ENCODE data around the gene NCOA3.

NCOA3 gene

DNA sequence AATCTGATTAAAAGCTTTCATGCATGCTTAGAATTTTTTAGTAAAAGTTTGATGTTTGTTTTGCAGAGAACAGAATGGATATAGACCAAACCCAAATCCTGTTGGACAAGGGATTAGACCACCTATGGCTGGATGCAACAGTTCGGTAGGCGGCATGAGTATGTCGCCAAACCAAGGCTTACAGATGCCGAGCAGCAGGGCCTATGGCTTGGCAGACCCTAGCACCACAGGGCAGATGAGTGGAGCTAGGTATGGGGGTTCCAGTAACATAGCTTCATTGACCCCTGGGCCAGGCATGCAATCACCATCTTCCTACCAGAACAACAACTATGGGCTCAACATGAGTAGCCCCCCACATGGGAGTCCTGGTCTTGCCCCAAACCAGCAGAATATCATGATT is 133.6 kb downstream of the NCOA3 start:
- no peak overlapping the region for H3K14ac ChIP-seq (ENCODE audit: low read length in 2 of 2)

DNA sequence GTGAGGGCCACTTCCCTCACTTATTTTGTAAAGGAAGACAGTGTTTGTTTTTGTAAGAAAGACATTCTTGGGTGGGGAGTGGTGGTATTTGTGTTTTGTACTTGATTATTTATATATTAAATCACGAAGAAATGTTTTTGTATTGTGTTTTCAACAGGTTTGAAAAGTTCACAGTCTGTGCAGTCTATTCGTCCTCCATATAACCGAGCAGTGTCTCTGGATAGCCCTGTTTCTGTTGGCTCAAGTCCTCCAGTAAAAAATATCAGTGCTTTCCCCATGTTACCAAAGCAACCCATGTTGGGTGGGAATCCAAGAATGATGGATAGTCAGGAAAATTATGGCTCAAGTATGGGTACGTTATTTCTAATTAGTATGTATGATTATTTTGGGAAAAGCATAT is 137.2 kb downstream of the NCOA3 start:
- no peak for DNase-seq
- Histone ChIP-seq H3K27ac (ENCODE audit: low read length, poor library complexity, severe bottlenecking) (no peak overlapping the region), H3K14ac (ENCODE audit: low read length in 2 of 2) (no peak overlapping the region), H4K91ac (ENCODE audit: low read length) (no peak overlapping the region), H3K27me3 (ENCODE audit: control insufficient read depth in 1 of 2, insufficient read depth in 1 of 2, low read length in 2 of 2) (no peaks in the 10 kb centered on the region), H2BK5ac (ENCODE audit: low read depth, low read length, poor library complexity, severe bottlenecking) (no peak overlapping the region), H2AFZ (ENCODE audit: low read depth, low read length) (no peak overlapping the region), H3K9ac (ENCODE audit: low read length) (no peak overlapping the region), H3K23ac (ENCODE audit: low read length in 2 of 2) (no peak overlapping the region), H2BK12ac (ENCODE audit: low read length in 2 of 2) (no peak overlapping the region), H3K18ac (ENCODE audit: low read depth in 1 of 2, low read length in 2 of 2) (no peak overlapping the region), H3K4ac (ENCODE audit: low read depth in 1 of 2, low read length in 2 of 2) (no peak overlapping the region), H3K4me3 (ENCODE audit: insufficient read depth in 1 of 2, low read depth in 1 of 2, low read length in 2 of 2) (no peak overlapping the region), H2AK5ac (ENCODE audit: low read length, severe bottlenecking) (no peak overlapping the region), H3K4me1 (ENCODE audit: control insufficient read depth, insufficient read depth, low read depth, low read length) (no peaks in the 10 kb centered on the region), H3K9me3 (ENCODE audit: control insufficient read depth, low read length) (no peaks in the 10 kb centered on the region), H2BK15ac (ENCODE audit: low read depth, poor library complexity, severe bottlenecking) (no peak overlapping the region), H3K4me2 (ENCODE audit: low read length, poor library complexity, severe bottlenecking) (no peak overlapping the region), H3K36me3 (ENCODE audit: control insufficient read depth in 1 of 2, insufficient read depth in 2 of 2, low read depth in 1 of 2, low read length in 2 of 2) (peaks cover 19 to 84% of the 10 kb centered on the region in 2 experiments), H2BK120ac (ENCODE audit: low read depth, low read length) (no peak overlapping the region), H3K79me1 (replicated peaks; ENCODE audit: low read length, poor library complexity, severe bottlenecking) (peaks cover 6% of the 10 kb centered on the region), H4K8ac (ENCODE audit: low read length) (no peak overlapping the region)
- 96% methylated on average over 3 of the region's 4 CpGs for WGBS

More for the DNA sequence above, 133.6 kb downstream of the NCOA3 start:
- no peak for DNase-seq
- Histone ChIP-seq H4K8ac (ENCODE audit: low read length) (no peak overlapping the region), H3K23ac (ENCODE audit: low read length in 2 of 2) (no peak overlapping the region), H3K36me3 (ENCODE audit: control insufficient read depth in 1 of 2, insufficient read depth in 2 of 2, low read depth in 1 of 2, low read length in 2 of 2) (peaks cover 16 to 89% of the 10 kb centered on the region in 2 experiments), H3K4me3 (ENCODE audit: insufficient read depth in 1 of 2, low read depth in 1 of 2, low read length in 2 of 2) (no peak overlapping the region), H3K9ac (ENCODE audit: low read length) (no peak overlapping the region), H3K18ac (ENCODE audit: low read depth in 1 of 2, low read length in 2 of 2) (no peak overlapping the region), H2BK5ac (ENCODE audit: low read depth, low read length, poor library complexity, severe bottlenecking) (no peak overlapping the region), H3K9me3 (ENCODE audit: control insufficient read depth, low read length) (no peaks in the 10 kb centered on the region), H4K91ac (ENCODE audit: low read length) (no peak overlapping the region), H3K4ac (ENCODE audit: low read depth in 1 of 2, low read length in 2 of 2) (no peak overlapping the region), H3K4me1 (ENCODE audit: control insufficient read depth, insufficient read depth, low read depth, low read length) (no peaks in the 10 kb centered on the region), H3K27me3 (ENCODE audit: control insufficient read depth in 1 of 2, insufficient read depth in 1 of 2, low read length in 2 of 2) (no peaks in the 10 kb centered on the region), H2BK120ac (ENCODE audit: low read depth, low read length) (no peak overlapping the region), H2BK12ac (ENCODE audit: low read length in 2 of 2) (no peak overlapping the region), H3K79me1 (replicated peaks; ENCODE audit: low read length, poor library complexity, severe bottlenecking) (peaks cover 10% of the 10 kb centered on the region), H3K4me2 (ENCODE audit: low read length, poor library complexity, severe bottlenecking) (no peak overlapping the region), H3K27ac (ENCODE audit: low read length, poor library complexity, severe bottlenecking) (no peak overlapping the region), H2AK5ac (ENCODE audit: low read length, severe bottlenecking) (no peak overlapping the region), H2AFZ (ENCODE audit: low read depth, low read length) (no peak overlapping the region), H2BK15ac (ENCODE audit: low read depth, poor library complexity, severe bottlenecking) (no peak overlapping the region)
- WGBS: 100% methylated on average over 4 of the region's 4 CpGs

DNA sequence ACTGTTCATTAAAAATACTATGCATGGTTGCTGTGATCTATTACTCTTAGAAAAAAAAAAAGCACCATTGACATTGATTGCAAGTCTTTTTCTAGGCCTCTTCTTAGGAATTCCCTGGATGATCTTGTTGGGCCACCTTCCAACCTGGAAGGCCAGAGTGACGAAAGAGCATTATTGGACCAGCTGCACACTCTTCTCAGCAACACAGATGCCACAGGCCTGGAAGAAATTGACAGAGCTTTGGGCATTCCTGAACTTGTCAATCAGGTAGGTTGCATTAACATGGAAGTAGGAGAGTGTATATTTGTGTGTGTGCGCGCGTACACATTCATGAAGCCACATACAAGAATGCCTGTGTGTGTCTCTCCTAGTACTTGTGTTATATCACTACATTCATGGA is 140.4 kb downstream of the NCOA3 start:
- no peak overlapping the region for H3K27ac ChIP-seq (ENCODE audit: low read length, poor library complexity, severe bottlenecking)
- no peak overlapping the region for H2AFZ ChIP-seq (ENCODE audit: low read depth, low read length)
- no peak overlapping the region for H4K91ac ChIP-seq (ENCODE audit: low read length)
- no peak overlapping the region for H3K23ac ChIP-seq (ENCODE audit: low read length in 2 of 2)
- H3K79me1 ChIP-seq (replicated peaks; ENCODE audit: low read length, poor library complexity, severe bottlenecking): peaks cover 6% of the 10 kb centered on the region
- H3K4me1 ChIP-seq (ENCODE audit: control insufficient read depth, insufficient read depth, low read depth, low read length): no peaks in the 10 kb centered on the region
- no peak for DNase-seq
- no peaks in the 10 kb centered on the region for H3K27me3 ChIP-seq (ENCODE audit: control insufficient read depth in 1 of 2, insufficient read depth in 1 of 2, low read length in 2 of 2)
- no peak overlapping the region for H2BK15ac ChIP-seq (ENCODE audit: low read depth, poor library complexity, severe bottlenecking)
- no peak overlapping the region for H3K4me3 ChIP-seq (ENCODE audit: insufficient read depth in 1 of 2, low read depth in 1 of 2, low read length in 2 of 2)
- H3K9me3 ChIP-seq (ENCODE audit: control insufficient read depth, low read length): no peaks in the 10 kb centered on the region
- no peak overlapping the region for H2BK120ac ChIP-seq (ENCODE audit: low read depth, low read length)
- no peak overlapping the region for H4K8ac ChIP-seq (ENCODE audit: low read length)
- H3K9ac ChIP-seq (ENCODE audit: low read length): no peak overlapping the region
- H3K18ac ChIP-seq (ENCODE audit: low read depth in 1 of 2, low read length in 2 of 2): no peak overlapping the region
- no peak overlapping the region for H3K4me2 ChIP-seq (ENCODE audit: low read length, poor library complexity, severe bottlenecking)
- peaks cover 16 to 78% of the 10 kb centered on the region in 2 experiments for H3K36me3 ChIP-seq (ENCODE audit: control insufficient read depth in 1 of 2, insufficient read depth in 2 of 2, low read depth in 1 of 2, low read length in 2 of 2)
- no peak overlapping the region for H2BK5ac ChIP-seq (ENCODE audit: low read depth, low read length, poor library complexity, severe bottlenecking)
- WGBS: 93% methylated on average over 1 of the region's 4 CpGs
- no peak overlapping the region for H2AK5ac ChIP-seq (ENCODE audit: low read length, severe bottlenecking)
- H3K14ac ChIP-seq (ENCODE audit: low read length in 2 of 2): no peak overlapping the region
- no peak overlapping the region for H3K4ac ChIP-seq (ENCODE audit: low read depth in 1 of 2, low read length in 2 of 2)
- H2BK12ac ChIP-seq (ENCODE audit: low read length in 2 of 2): no peak overlapping the region

DNA sequence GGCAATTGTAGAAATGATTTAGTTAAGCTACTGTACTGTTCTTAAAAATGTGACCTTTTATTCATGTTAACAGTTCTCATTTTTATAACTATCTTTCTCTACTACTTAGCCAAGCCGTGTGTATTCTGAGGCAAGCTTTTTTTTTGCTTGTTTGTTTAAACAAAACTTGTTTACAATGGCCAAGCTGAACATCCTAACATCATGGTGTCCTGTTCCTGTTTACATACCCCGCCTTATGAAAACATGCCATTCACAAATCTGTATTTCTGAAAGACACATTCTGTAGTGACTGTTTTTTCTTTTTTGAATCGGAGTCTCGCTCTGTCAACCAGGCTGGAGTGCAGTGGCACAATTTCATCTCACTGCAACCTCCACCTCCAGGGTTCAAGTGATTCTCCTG is 140.9 kb downstream of the NCOA3 start:
- Histone ChIP-seq H3K18ac (ENCODE audit: low read depth in 1 of 2, low read length in 2 of 2) (no peak overlapping the region), H3K14ac (ENCODE audit: low read length in 2 of 2) (no peak overlapping the region), H3K36me3 (ENCODE audit: control insufficient read depth in 1 of 2, insufficient read depth in 2 of 2, low read depth in 1 of 2, low read length in 2 of 2) (peaks cover 17 to 78% of the 10 kb centered on the region in 2 experiments), H3K23ac (ENCODE audit: low read length in 2 of 2) (no peak overlapping the region), H3K4me1 (ENCODE audit: control insufficient read depth, insufficient read depth, low read depth, low read length) (no peaks in the 10 kb centered on the region), H2BK15ac (ENCODE audit: low read depth, poor library complexity, severe bottlenecking) (no peak overlapping the region), H3K79me1 (replicated peaks; ENCODE audit: low read length, poor library complexity, severe bottlenecking) (peaks cover 6% of the 10 kb centered on the region), H3K4ac (ENCODE audit: low read depth in 1 of 2, low read length in 2 of 2) (no peak overlapping the region), H2AFZ (ENCODE audit: low read depth, low read length) (no peak overlapping the region), H2BK5ac (ENCODE audit: low read depth, low read length, poor library complexity, severe bottlenecking) (no peak overlapping the region), H2BK120ac (ENCODE audit: low read depth, low read length) (no peak overlapping the region), H3K9ac (ENCODE audit: low read length) (no peak overlapping the region), H2BK12ac (ENCODE audit: low read length in 2 of 2) (no peak overlapping the region), H3K27me3 (ENCODE audit: control insufficient read depth in 1 of 2, insufficient read depth in 1 of 2, low read length in 2 of 2) (no peaks in the 10 kb centered on the region), H3K9me3 (ENCODE audit: control insufficient read depth, low read length) (no peaks in the 10 kb centered on the region), H4K91ac (ENCODE audit: low read length) (no peak overlapping the region), H3K4me3 (ENCODE audit: insufficient read depth in 1 of 2, low read depth in 1 of 2, low read length in 2 of 2) (no peak overlapping the region), H2AK5ac (ENCODE audit: low read length, severe bottlenecking) (no peak overlapping the region), H4K8ac (ENCODE audit: low read length) (no peak overlapping the region), H3K27ac (ENCODE audit: low read length, poor library complexity, severe bottlenecking) (no peak overlapping the region), H3K4me2 (ENCODE audit: low read length, poor library complexity, severe bottlenecking) (no peak overlapping the region)
- WGBS: 89% methylated on average over 4 of the region's 4 CpGs
- no peak for DNase-seq

All from mesenchymal stem cell (in vitro differentiated cells and primary cell).